Endothelial cell of umbilical vein (primary cell): ENCODE measurements around the gene NSDHL. TPM values are rescaled to one million over a fixed set of nuclear protein-coding genes. Genes with fewer than 3 reads are reported as not detected.

Source experiments
- BruUV-seq: library from RNA; stranded (reverse); fragments of 400-500 nt; replicated peaks from 2 replicates; lab custom pipeline; 2021; lab: Mats Ljungman, UMichigan
- CTCF ChIA-PET: fragments of 300-600, 350-600 bp; sonication (Branson Sonifier 250); formaldehyde crosslinking; loops from one replicate; lab custom pipeline; 2021; ENCODE audit warnings: antibody characterized with exemption, inconsistent platforms; lab: Charles Lee
- POLR2A ChIA-PET: fragments of 300-600, 350-600 bp; sonication (Branson Sonifier 250); formaldehyde crosslinking; loops from one replicate; lab custom pipeline; 2021; ENCODE audit warnings: antibody characterized with exemption, inconsistent platforms; lab: Charles Lee
- DNase-seq: peaks from one replicate; pipeline ENCODE4 v3.0.0-alpha.2; 2011; ENCODE audit warnings: low read depth, low spot score
- FAIRE-seq: peaks from 2 replicates; lab custom pipeline; 2011; peaks lifted over from hg19 to GRCh38; lab: Jason Lieb, UNC
- H2AFZ ChIP-seq: 2 replicates; pipeline ENCODE4 v1.6.0; 2012; ENCODE audit warnings: low read depth, low read length, control low read depth, inconsistent platforms
- H3K27ac ChIP-seq: 2 replicates; pipeline ENCODE4 v1.5.1; 2011; ENCODE audit warnings: low read depth, mild to moderate bottlenecking, control low read depth, low read length, moderate library complexity; ENCODE audit not compliant: insufficient read depth
- H3K27me3 ChIP-seq, 2 experiments: 2 replicates each; pipeline versions ENCODE4 v1.6.0 to v1.6.1; 2011; ENCODE audit warnings: low read length in 2 of 2, mixed read lengths in 1 of 2; ENCODE audit not compliant: control insufficient read depth in 2 of 2, insufficient read depth in 2 of 2
- H3K36me3 ChIP-seq, 2 experiments: 2 replicates in 1 of 2; 3 replicates in 1 of 2; pipeline ENCODE4 v1.5.1; 2011; ENCODE audit warnings: low read length in 2 of 2, mild to moderate bottlenecking in 1 of 2, moderate library complexity in 1 of 2; ENCODE audit not compliant: control insufficient read depth in 2 of 2, insufficient read depth in 2 of 2; ENCODE audit errors: extremely low read depth in 1 of 2
- H3K4me1 ChIP-seq: 3 replicates; pipeline ENCODE4 v1.5.1; 2011; ENCODE audit warnings: mild to moderate bottlenecking, low read length; ENCODE audit not compliant: control insufficient read depth, insufficient read depth; ENCODE audit errors: extremely low read depth
- H3K4me2 ChIP-seq: 2 replicates; pipeline ENCODE4 v1.6.1; 2011; ENCODE audit warnings: low read length, control low read depth, mixed read lengths; ENCODE audit not compliant: insufficient read depth
- H3K4me3 ChIP-seq, 3 experiments: fragments of 200-600 bp in 1 of 3; sonication (generic), shearing (Covaris generic) in 1 of 3; replicated peaks in 1 of 3; 2 replicates each; pipeline ENCODE4 v1.5.1; 2011 to 2016; ENCODE audit warnings: control low read depth in 3 of 3, low read length in 3 of 3, mild to moderate bottlenecking in 2 of 3, inconsistent platforms in 1 of 3, low read depth in 1 of 3, moderate library complexity in 1 of 3; ENCODE audit not compliant: insufficient read depth in 1 of 3
- H3K79me2 ChIP-seq: 2 replicates; pipeline ENCODE4 v1.6.0; 2012; ENCODE audit warnings: low read length, inconsistent platforms; ENCODE audit not compliant: control insufficient read depth, insufficient read depth
- H3K9ac ChIP-seq: replicated peaks from 2 replicates; pipeline ENCODE3; 2011; ENCODE audit warnings: low read length, control low read depth; ENCODE audit not compliant: insufficient read depth; ENCODE audit errors: extremely low read depth
- H3K9me1 ChIP-seq: replicated peaks from 3 replicates; pipeline ENCODE4 v1.6.0; 2011; ENCODE audit warnings: mild to moderate bottlenecking, low read length; ENCODE audit not compliant: control insufficient read depth, insufficient read depth; ENCODE audit errors: extremely low read depth
- H3K9me3 ChIP-seq: replicated peaks from 2 replicates; pipeline ENCODE4 v1.5.1; 2012; ENCODE audit warnings: low read length, inconsistent platforms; ENCODE audit not compliant: control insufficient read depth, insufficient read depth
- H4K20me1 ChIP-seq: replicated peaks from 2 replicates; pipeline ENCODE3; 2011; ENCODE audit warnings: mild to moderate bottlenecking, low read length; ENCODE audit not compliant: control insufficient read depth, insufficient read depth; ENCODE audit errors: extremely low read depth
- EZH2 ChIP-seq: IDR thresholded peaks from 2 replicates; pipeline ENCODE4 v1.6.1; 2012; ENCODE audit warnings: borderline replicate concordance, low read depth, mild to moderate bottlenecking, moderate library complexity, low read length, inconsistent platforms; ENCODE audit not compliant: severe bottlenecking
- FOS ChIP-seq: IDR thresholded peaks from 2 replicates; pipeline ENCODE4 v1.6.1; 2011; ENCODE audit warnings: mild to moderate bottlenecking, low read length, moderate library complexity, borderline replicate concordance; ENCODE audit not compliant: insufficient read depth
- GATA2 ChIP-seq: IDR thresholded peaks from 2 replicates; pipeline ENCODE4 v1.7.0; 2011; ENCODE audit warnings: low read depth, mild to moderate bottlenecking, moderate library complexity, mixed read lengths, low read length; ENCODE audit not compliant: insufficient read length, insufficient read depth
- JUN ChIP-seq: IDR thresholded peaks from 2 replicates; pipeline ENCODE4 v1.6.1; 2011; ENCODE audit warnings: borderline replicate concordance, low read depth; ENCODE audit not compliant: insufficient read length, insufficient read depth
- POLR2AphosphoS5 ChIP-seq: IDR thresholded peaks from 2 replicates; pipeline ENCODE4 v1.6.1; 2012; ENCODE audit warnings: low read depth, mild to moderate bottlenecking, control low read depth, low read length, moderate library complexity; ENCODE audit not compliant: insufficient read depth
- dilution Hi-C: fragments of 300-500 bp; cut with MboI; formaldehyde crosslinking; loops from one replicate; pipeline ENCODE4 v1.15.0; 2019; ENCODE audit warnings: low sequenced_read_pairs; ENCODE audit not compliant: extremely low pct_ligation_motif_present
- intact Hi-C: fragments of 100-400 bp; cut with micrococcal nuclease; formaldehyde crosslinking; loops from one replicate; pipeline ENCODE4 v1.10.0; 2022
- polyA plus RNA-seq, 4 experiments: library from polyadenylated mRNA; depleted of rRNA in 3 of 4; stranded (reverse) in 3 of 4; unstranded in 1 of 4; fragments of >200 nt; gene quantifications; 2 replicates each; pipeline versions ENCODE4 v1.2.1 to v1.2.3, GENCODE V29; 2011 to 2012; ENCODE audit warnings: missing spikeins in 1 of 4
- total RNA-seq: library from RNA; stranded (reverse); gene quantifications from 2 replicates; pipeline ENCODE4 v1.2.3, GENCODE V29; 2021
- TF ChIP-seq, protein P1 (sequence below): IDR thresholded peaks from 2 replicates; pipeline ENCODE4 v1.6.1; 2011; ENCODE audit not compliant: insufficient read depth, insufficient read length
- TF ChIP-seq, protein P2 (sequence below), 2 donors: IDR thresholded peaks; 1 replicate in 1 of 2; 2 replicates in 1 of 2; pipeline ENCODE4 v1.5.1; 2011; ENCODE audit warnings: low read length in 2 of 2, mild to moderate bottlenecking in 2 of 2, moderate library complexity in 2 of 2, control low read depth in 1 of 2, inconsistent platforms in 1 of 2, low read depth in 1 of 2; ENCODE audit not compliant: insufficient read depth in 1 of 2; ENCODE audit errors: extremely low read depth in 1 of 2

The NSDHL gene
- total and polyA plus RNA-seq, 2 donors (not counting 3 experiments of a cell fraction or from before 2014, with no cell fraction given): 40.0 to 43.7 TPM

DNA sequence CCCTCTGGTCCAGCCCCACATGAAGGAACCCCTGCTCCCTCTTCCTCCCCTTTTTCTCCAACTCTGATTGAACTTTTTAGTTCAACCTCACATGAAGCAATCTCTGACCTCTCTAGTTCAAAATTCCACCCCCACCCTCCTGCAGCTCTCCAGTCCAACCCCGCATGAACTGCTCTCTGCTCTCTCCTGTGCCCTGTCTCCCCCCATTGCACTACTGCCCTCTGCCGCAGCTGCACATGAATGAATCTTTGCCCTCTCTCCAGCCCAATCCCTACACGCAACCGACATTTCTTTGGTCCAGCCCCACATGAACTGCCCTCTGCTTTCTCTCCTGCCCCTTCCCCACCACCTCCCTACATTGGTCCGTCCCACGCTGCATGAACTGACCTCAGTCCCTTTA is 7.2 kb upstream of the NSDHL start:
- Histone ChIP-seq H2AFZ (no peak overlapping the region), H3K4me2 (no peak overlapping the region), H3K36me3 (no peaks in the 10 kb centered on the region), H3K9me3 (no peaks in the 10 kb centered on the region), H3K27me3 (peaks cover 1 to 3% of the 10 kb centered on the region in 2 experiments), H3K9ac (no peak overlapping the region), H3K4me1 (peaks cover 4% of the 10 kb centered on the region), H3K4me3 (no peak overlapping the region), H4K20me1 (no peaks in the 10 kb centered on the region), H3K27ac (no peak overlapping the region), H3K9me1 (no peaks in the 10 kb centered on the region), H3K79me2 (no peaks in the 10 kb centered on the region)
- ChIA-PET POLR2A (no interaction called here), CTCF (no interaction called here)
- FAIRE-seq: no peak
- no peak for TF ChIP-seq JUN
- TF ChIP-seq POLR2AphosphoS5: no peak
- TF ChIP-seq EZH2: no peak
- TF ChIP-seq FOS: no peak
- TF ChIP-seq, protein P1, sequence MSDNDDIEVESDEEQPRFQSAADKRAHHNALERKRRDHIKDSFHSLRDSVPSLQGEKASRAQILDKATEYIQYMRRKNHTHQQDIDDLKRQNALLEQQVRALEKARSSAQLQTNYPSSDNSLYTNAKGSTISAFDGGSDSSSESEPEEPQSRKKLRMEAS: no peak
- TF ChIP-seq GATA2: no peak
- TF ChIP-seq, protein P2, sequence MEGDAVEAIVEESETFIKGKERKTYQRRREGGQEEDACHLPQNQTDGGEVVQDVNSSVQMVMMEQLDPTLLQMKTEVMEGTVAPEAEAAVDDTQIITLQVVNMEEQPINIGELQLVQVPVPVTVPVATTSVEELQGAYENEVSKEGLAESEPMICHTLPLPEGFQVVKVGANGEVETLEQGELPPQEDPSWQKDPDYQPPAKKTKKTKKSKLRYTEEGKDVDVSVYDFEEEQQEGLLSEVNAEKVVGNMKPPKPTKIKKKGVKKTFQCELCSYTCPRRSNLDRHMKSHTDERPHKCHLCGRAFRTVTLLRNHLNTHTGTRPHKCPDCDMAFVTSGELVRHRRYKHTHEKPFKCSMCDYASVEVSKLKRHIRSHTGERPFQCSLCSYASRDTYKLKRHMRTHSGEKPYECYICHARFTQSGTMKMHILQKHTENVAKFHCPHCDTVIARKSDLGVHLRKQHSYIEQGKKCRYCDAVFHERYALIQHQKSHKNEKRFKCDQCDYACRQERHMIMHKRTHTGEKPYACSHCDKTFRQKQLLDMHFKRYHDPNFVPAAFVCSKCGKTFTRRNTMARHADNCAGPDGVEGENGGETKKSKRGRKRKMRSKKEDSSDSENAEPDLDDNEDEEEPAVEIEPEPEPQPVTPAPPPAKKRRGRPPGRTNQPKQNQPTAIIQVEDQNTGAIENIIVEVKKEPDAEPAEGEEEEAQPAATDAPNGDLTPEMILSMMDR (IDR thresholded peaks at IDR 0.05; ENCODE audit: extremely low read depth in 1 of 2, insufficient read depth in 1 of 2, low read depth in 1 of 2, low read length in 2 of 2): no peak
- dilution Hi-C loops (no loop called here), intact Hi-C loops (no loop called here)
- no TSS peak for BruUV-seq
- DNase-seq: no peak
